Cerebellar cortex (tissue), 1 donor: ENCODE results near the gene SKAP2.

Experiments used
- DNase-seq: peaks from one replicate; pipeline ENCODE4 v3.0.0-alpha.2; 2015; ENCODE audit warnings: low spot score

The SKAP2 gene

DNA sequence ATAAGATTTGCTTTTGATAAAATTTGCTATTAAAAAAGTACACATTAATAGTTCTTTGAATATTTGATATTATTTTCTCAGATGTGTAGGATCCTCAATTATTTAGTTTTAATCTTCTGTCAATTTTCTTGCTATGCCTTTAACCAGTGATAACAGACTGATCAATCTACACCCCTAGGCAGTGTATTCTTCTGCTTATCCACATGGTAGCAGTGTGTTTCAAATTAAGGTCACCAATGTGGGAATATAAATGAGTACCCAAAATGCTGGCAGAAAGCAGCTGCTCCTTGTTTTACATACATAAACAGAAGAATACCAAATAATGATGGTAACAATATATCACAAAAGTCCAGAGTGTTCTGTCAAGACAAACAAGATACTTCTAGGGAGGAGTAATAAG is 87.0 kb downstream of the SKAP2 start:
- no peak for DNase-seq

DNA sequence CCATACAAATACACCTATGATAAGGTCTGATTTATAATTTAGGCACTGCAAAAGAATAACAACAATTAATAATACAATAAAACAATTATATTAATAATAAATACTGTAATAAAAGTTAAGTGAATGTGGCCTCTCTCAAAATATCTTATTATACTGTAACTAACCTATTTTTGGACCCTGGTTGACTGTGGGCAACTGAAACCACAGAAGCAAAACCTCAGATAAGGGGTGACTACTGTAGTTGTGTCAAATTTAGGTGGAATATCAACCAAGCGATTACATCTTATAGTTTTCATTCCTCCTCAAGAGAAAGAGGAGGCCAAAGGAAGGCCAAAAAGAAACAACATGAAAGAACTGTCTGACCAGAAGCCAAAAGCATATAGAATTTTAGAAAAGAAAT is 103.9 kb downstream of the SKAP2 start:
- no peak for DNase-seq

DNA sequence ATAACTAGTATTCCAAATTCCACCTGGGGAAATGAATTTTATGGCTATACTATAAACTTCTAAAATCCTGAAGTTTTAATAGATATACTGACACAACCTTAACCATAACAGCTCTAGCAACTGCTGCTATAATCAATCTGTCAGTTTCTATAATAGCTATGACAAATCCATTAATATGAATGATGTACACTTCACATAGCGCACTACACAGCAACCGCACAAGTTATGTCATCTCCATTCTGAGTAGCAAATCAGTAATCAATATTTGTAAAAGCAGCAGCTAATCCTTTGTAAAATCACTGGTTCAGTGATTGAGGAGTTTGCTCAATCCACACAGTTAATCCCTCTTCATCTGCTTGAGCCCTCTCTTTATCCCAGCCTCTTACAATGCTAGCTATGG is 105.3 kb downstream of the SKAP2 start:
- DNase-seq: no peak

DNA sequence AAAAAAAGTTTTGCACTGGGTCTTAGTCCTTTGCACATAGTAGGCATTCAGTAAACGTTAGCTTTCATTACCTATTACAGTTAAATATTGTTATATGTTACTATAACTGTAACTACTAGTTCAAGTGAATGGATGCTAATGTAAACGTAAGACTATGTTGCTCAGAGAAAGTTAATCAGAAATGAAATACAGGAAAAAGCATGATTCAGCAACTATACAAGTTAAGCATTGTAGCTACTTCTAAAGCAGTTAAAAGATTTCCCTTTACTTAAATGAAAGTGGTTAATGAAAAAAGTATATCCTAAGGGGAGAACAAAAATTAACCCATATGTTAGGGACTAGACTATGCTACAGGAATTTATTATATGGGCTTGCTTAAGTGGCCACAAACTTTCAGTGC is 121.2 kb downstream of the SKAP2 start:
- no peak for DNase-seq

DNA sequence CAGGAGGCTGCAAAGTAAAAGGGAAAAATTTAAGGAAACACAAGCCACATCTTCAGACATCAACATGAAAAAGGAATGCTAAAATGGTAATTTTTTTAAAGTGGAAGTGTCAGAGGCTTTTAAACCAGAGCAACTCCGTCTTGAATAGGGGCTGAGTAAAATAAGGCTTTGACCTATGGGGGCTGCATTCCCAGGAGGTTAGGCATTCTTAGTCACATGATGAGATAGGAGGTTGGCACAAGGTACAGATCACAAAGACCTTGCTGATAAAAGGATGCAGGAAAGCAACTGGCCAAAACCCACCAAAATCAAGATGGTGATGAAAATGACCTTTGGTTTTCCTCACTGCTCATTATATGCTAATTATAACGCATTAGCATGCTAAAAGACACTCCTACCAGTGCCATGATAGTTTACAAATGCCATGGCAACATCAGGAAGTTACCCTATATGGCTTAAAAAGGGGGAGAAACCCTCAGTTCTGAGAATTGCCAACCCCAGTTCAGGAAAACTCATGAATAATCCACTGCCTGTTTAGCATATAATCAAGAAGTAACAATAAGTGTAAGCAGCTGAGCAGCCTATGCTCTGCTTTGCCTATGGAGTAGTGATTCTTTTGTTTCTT is 128.3 kb downstream of the SKAP2 start:
- no peak for DNase-seq

DNA sequence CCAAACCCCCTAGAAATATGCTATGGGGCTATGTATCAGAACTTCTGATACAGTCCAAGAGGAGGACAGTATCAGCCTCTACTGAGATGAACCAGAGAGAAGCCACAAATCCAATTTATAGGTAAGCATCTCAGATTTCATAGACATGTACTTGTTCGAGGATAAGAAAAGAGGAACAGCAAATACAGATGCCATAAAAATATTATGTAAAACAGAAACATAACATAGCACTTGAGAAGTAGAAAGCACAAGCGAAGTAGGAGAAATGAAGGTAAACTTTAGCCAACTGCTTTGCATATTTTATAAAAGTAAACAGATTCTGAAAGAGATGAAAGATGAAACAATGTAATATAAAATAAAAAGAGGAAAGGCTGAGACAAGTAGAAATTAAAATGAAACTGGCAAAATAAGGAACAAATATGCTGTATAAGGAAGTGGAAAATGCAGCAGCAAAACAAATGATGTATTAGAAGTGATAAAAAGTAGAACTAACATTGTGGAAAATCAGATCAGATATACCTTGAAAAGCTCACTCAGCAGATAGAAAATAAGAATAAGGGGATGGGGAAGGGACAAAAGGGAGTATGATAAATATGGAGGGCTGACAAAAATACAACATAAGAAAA is 135.1 kb downstream of the SKAP2 start:
- no peak for DNase-seq

DNA sequence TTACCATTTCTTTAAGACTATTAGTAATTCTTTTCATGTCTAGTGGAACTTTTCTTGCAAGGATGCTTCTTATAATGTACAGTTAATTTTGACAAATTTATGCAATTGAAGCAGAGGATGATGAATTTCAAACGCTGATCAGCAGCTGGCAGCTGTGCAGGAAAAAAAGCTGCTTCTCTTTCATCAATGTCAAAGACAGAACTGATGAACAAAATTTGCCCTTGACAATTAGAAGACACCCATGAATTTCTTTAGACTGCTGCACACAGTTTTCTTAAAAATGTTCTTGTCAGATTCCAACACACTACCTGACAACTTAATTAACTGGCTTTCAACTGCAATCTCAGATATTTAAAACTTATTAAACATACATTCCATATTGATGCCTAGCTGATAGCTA is 138.3 kb downstream of the SKAP2 start:
- DNase-seq: no peak

DNA sequence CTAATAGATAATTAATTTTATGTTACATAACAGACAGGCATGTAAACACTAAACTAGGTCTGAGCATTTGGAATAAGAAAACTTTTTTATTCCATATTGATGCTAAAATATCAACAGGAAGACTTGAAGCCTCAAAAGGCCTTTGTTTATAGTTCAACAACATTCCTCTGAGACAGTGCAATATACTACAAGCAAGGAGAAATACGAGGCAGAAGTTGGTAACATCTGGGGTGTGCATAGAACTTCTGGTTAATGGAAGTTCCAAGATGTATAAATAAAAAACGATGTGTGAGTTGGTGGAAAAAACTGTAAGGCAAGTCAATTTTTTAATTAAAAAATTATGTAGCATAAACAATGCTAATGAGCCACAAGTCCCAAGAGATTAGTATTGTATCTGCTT is 139.6 kb downstream of the SKAP2 start:
- no peak for DNase-seq

DNA sequence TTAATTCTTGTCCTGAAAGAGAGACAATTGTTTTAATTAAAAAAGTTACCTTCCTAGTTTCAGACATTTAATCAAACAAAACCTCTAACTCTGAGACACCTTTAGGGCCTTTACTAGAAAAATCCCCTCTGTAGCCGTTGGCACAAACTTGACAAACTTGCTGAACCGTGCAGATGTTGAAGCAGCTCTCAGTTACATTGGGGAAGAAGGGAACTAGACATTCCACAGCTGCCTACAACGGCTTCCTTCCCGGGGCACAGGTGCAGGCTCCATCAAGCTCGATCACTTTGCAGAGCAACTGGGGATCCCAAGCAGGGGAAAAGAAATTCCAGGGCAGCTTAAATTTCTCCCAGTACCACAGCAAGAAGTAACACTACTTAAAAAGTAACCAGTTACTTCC is 141.3 kb downstream of the SKAP2 start:
- DNase-seq: no peak

DNA sequence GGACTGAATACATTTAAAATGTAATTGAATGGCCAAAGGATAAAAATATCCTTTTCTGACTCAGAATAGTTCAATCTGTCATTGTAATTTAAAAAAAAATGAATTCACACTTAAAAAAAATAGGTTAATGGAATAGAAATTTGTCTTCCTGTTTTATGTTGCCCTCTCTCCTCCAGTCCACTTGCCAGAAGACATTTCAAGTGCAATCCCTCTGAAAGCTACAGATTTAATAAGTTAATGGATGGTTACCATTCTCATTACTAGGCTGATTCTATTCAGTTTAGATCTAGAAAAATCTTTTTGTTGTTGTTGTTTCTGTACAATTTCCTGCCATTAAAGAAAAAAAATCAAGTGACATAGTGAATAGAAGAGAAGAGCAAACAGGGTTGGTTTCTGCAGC is 142.9 kb downstream of the SKAP2 start:
- no peak for DNase-seq

DNA sequence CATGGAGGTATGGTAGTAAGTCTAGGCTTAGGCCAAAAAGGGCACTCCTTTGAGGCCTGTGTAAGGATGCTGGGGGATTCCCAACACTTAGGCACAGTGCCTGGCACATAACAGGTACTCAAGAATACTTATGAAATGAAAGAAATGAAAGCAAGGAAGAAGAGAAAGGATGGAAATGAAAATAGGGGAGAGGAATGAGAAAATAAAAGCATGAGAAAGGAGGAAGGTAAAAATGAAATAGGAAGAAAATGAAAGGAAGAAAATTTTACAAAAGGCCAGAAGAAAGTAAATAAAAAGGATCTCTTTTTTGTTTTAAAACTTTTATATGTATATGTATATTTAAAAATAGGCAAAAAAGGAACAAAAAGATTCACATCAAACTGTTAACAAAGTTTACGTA is 146.3 kb downstream of the SKAP2 start:
- DNase-seq: no peak

DNA sequence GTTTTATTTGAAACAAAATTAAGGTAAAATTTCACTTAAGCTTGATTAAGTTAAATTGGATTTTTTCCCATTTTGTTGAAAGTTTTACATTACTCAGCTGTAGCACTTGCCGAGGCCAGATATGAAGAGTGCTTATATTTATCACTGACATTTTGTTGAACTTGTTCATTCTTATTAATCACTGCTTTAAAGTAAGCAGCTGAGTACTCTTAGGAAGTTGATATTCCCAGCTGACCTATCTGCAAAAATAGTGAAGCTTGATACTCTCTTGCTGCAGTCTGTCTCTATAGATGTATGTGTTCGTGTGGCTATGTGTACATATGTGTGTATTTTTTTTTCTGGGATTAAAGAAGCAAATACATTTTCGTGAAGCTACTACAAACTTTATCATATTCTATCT is 150.0 kb downstream of the SKAP2 start:
- no peak for DNase-seq

DNA sequence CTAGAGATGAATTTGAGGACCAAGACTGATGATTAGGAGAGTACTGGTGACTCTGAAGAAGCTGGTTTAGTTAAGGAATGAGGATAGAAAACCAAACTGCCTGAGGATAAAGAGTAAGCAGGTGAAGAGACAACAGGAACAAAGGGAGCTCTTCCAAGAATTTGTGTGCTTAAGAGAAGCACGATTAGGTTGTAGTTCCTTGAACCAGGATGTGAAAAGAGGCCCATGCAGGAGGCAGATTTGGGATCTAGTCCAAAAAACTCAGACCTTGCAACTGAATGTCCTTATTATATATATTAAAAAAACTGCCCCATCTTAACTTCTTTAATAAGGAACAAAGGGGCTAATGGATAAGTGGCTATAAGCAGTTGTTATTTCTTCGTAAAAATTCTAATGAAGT is 150.4 kb downstream of the SKAP2 start:
- DNase-seq: no peak

DNA sequence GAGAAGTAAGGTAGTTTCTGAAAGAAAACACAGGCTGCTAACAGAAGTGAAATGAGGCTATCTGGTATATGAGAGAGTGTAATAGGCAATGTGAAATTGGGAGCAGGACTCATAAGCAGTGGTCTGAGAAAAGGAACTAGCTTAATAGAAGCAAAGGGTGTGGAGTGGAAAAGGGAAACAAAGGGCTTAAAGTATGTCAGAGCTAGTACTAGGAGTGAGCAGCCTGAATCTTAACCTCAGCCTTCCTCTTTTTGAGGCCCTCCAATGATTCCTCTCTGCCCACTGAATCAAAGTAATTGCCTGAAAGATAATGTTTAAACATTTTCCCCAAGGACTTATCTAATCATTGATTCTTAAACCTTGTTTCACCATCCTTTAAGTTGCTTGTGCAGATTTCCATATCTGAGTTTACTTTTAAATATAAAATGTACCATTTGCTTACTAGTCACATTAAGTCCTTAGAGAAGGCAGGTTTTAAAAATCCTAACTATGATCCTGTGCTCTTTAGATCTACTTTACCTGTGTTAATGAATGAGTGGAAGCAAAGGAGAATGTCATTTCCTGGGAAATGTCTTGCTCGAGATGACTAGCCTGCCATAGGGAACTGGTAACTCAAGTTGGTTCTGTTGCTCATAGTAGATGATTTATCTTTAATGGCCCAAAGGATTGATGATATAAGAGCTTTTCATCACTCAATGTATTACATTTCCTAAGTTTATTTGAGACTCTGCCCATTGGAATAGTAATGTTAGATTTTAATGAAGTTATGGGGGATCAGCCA is 155.0 kb downstream of the SKAP2 start:
- no peak for DNase-seq

DNA sequence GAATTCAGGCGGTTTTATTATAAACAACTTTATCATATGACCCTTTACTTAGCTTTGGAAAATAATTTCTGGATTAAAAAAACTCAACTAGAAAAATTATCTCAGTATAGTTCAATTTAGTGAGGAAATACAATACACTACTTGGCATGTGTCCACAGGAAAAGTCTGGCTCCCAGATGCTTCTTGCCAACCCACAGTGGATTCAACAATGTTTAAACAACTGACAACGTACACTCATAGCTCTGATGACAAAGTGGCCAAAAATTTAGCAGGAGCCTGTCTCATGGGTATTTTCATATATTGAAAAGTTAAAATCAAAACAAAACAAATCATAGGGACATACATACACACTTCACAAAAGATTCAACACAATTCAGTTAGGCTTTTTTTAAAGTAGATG is 158.8 kb downstream of the SKAP2 start:
- DNase-seq: no peak

DNA sequence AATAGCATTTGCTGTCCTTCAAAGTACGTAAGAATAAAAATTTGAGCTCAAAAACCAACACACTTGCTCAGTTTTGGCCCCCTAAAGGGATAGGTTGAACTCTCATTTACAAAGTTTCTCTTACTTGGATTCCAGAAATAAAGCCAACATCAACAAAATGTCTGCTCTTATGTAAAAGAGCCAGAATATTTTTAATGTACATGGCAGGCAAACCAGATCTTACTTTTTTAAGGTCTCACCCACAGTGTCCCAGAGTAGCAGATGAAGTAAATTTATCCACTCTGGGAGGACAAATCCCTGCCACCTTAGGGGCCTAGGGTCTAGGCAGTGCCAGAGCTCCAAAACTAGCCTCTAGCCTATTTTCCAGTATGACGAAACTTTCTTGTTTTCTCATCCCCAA is 159.6 kb downstream of the SKAP2 start:
- no peak for DNase-seq

DNA sequence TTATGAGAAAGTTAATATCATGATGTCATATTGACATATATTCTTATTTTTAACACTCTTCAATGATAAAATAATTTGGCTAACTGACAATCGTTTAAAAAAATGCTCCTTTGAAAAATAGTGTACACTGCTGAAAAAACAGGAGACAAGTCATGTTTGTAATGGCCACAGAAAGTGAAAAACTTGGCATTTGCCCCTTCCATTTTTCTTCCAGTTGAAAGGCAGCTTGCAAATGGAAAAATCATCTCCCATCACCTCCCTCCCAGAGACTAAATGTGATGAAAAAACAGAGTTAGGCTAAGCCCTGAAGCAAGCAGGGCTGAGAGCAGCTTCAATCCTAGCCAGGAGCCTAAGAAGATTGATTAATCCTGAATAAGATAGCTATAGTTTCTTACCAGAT is 160.4 kb downstream of the SKAP2 start:
- DNase-seq: no peak

DNA sequence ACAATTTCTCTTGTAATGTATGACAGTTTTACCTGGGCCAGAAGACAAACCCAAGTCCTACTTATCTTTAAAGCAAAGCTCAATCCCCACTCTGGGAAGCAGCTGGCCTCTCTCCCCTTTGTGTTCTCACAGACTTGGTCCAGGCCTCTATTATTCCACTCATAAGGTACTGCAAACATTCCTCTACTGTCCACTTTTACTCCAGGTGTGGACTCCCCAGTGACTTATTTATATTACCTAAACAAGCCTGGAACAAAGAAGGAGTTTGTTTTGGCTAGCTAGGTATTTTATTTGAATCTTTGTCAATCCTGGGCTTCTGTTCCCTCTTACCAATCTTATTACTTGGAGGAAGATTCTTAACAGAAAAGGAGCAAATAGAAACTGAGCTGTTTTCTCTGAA is 163.5 kb downstream of the SKAP2 start:
- no peak for DNase-seq

DNA sequence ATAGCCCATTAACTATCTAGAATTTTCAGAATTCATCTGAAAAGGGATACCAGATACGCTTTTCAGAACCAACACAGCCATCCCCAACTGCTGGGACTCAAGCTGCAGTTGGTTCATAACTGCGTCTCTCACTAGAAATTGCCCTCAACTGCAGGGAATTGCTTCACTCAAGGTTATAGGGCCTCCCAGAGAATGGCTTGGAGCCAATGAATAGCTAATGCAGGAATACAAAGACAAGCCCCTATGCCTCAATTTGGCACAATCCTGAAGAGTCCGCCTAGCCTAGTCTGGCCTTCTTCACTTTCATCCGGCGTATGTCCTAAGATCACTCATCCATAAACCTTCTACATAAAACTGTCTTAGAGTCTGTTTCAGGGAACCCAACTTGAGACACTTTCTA is 164.0 kb downstream of the SKAP2 start:
- DNase-seq: no peak

DNA sequence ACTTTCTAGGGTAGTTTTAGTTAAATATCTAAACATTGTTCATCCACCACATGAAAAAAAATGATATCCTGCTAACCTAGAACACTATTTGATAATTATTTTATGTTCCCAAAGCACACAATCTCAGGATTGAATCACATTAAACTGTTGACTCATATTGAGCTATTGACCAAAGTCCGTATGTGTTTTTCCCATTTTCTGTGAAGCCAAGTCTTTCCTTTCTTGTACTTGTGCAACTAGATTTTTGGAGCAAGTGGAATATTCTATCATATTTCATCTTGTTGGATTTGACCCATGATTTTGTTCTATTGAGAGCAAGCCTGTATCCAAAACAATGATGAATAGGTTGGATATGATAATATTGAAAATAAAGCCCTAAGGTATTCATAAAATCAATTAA is 164.6 kb downstream of the SKAP2 start:
- DNase-seq: no peak

DNA sequence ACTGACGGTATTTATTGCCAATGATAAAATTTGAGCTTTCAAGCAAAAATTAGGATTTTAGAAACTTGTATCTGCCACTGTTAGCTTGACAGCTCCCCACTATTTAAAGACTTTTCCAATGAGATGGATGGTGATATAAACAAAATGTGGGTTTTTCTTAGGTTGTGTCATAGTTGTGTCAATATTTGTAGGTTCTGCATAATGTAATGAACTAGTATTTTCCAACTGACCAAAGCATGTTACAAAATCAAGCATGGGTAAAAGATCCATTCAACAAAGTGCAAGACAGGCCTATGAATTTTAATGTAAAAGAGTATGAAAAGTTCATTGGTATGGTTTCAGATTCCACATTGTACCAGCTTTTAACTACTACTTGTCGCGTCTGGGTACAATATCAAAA is 165.6 kb downstream of the SKAP2 start:
- DNase-seq: no peak

DNA sequence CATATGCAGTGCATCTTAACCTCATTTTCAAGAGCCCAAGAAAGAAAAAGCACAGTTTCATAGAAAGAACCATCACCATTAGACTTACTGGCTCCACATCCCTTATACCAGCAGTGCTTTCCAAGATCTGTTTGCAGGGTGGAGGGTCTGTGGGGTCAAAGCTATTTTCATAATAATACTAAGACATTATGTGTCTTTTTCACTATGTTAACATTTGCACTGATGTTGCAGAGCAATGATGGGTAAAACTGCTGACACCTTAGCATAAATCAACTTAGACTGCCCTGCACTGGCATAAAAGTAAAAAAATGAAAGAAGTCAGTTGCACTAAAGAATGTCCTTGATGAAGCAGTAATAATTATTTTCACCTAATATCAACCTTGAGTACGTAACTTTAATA is 166.2 kb downstream of the SKAP2 start:
- DNase-seq: no peak

DNA sequence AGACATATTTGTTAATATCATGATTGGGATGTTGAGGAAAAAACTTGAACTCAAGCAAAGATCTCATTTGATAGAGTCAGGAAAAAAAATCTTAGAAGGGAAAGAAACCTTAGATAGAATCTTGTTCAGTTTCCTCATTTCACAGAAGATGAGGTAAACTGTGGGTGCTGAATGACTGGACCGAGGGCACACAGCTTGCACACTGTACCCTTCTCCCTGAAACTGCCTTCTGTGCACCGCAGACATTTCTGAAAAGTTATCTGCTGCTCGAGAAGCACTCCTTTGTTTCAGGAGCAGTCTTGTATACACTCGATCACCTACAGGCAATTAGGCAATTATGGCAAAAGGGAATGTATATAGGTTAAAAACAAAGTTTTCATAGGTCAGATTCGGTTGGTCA is 167.4 kb downstream of the SKAP2 start:
- DNase-seq: no peak

DNA sequence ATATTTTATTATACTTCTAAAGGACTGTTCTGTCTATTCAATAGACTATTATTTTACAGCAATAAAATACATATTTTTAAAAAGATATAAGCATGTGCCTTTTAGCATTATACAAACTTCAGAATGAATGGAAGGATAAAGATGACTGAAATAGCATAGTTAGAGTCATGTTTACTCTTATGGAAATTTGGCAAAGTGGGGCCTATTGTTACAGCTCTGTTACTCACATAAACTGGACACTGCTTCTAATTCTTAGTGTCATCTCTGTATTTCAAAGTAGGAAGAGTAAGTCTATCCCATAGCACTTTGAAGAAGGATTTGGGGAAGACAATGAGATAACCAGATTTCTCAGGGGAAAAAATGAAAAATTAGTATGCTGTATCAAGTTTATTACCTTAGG is 168.2 kb downstream of the SKAP2 start:
- no peak for DNase-seq
